Adrenal gland (tissue), 5 donors: ENCODE measurements around the gene CCK.

Experiments
- POLR2A ChIP-seq, 2 donors: fragments of 450-650 bp; IDR thresholded peaks; one replicate each; pipeline ENCODE4 v1.6.1; 2017; ENCODE audit warnings: antibody characterized with exemption in 2 of 2, mild to moderate bottlenecking in 2 of 2, moderate library complexity in 1 of 2
- TF ChIP-seq, protein P1 (sequence below), 6 experiments: fragments of 450-650 bp in 4 of 6; fragments of 200-600 bp in 2 of 6; sonication (generic) in 1 of 6; IDR thresholded peaks; 1 replicate in 5 of 6; 2 replicates in 1 of 6; pipeline versions ENCODE4 v1.5.1 to v1.8.0; 2016 to 2021; ENCODE audit warnings: antibody characterized with exemption in 6 of 6, mild to moderate bottlenecking in 2 of 6, moderate library complexity in 1 of 6
- donor health status: DM: no; HTN: no; CAD: no.

DNA sequence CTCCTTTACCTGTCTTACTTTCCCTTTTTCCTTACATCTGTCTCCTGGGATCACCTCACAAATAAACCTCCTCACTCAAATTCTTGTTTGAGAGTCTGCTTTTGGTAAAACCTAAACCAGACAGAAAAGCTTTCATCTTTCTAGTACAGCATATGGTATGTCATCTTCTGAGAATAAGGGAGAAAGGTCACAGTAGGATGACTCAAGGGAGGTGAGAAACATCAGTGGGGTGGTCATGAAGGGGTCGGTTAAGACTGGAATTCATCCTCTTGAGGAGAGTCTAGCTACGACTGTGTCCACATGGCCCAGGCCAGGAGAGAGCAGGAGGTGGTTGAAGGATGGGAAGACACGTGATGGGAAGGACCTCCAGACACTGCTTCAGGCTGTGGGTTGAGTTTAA is 34.8 kb upstream of the CCK start:
- TF ChIP-seq, protein P1, sequence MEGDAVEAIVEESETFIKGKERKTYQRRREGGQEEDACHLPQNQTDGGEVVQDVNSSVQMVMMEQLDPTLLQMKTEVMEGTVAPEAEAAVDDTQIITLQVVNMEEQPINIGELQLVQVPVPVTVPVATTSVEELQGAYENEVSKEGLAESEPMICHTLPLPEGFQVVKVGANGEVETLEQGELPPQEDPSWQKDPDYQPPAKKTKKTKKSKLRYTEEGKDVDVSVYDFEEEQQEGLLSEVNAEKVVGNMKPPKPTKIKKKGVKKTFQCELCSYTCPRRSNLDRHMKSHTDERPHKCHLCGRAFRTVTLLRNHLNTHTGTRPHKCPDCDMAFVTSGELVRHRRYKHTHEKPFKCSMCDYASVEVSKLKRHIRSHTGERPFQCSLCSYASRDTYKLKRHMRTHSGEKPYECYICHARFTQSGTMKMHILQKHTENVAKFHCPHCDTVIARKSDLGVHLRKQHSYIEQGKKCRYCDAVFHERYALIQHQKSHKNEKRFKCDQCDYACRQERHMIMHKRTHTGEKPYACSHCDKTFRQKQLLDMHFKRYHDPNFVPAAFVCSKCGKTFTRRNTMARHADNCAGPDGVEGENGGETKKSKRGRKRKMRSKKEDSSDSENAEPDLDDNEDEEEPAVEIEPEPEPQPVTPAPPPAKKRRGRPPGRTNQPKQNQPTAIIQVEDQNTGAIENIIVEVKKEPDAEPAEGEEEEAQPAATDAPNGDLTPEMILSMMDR (IDR thresholded peaks at IDR 0.05): no peak
- TF ChIP-seq POLR2A (IDR thresholded peaks at IDR 0.05): no peak
